GM12892 (cell line): Measurements from ENCODE around the gene KCTD1.

ENCODE experiments used
- POLR2A ChIP-seq: IDR thresholded peaks from 2 replicates; pipeline ENCODE4 v1.6.1; 2011; ENCODE audit warnings: low read depth, low read length, control low read depth
- POLR2AphosphoS5 ChIP-seq: IDR thresholded peaks from 2 replicates; pipeline ENCODE4 v1.6.1; 2011; ENCODE audit warnings: low read depth, low read length, control low read depth
- TAF1 ChIP-seq: IDR thresholded peaks from 2 replicates; pipeline ENCODE4 v1.6.1; 2011; ENCODE audit warnings: low read depth, mild to moderate bottlenecking, control low read depth, low read length, borderline replicate concordance

DNA sequence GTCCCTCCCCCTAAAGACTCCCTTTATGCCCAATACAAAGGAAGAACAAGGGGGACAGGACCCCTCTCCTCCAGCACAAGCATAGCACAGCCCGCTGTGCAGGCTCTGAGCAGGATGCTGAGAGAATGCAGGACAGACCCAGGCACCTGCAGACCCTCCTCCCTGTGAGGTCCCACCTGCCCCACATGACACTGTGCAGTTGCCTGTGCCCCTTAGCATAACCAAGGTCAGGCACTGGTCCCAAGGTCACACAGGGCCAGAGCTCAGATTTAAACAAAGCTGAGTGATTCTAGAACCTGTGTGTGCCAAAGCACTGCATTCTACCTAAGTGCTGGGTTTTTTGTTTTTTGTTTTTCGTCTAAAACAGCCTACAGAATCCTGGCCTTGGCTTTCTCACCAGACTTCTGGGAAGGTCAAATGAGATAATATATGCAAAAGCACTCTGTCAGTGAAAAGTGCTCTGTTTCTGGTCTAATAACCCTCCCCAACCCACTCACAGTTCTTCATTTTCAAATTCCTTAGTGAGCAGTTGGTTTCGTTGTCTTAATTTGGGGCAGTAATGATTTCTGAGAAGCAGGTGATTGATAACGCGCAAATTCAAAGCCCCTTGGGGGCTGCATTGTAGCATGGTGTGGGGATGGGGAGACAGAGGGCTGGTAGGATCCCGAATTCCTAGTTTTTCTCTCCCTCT is 125.7 kb downstream of the KCTD1 start:
- no peak for TF ChIP-seq POLR2AphosphoS5
- no peak for TF ChIP-seq TAF1
- TF ChIP-seq POLR2A = no peak
